ENCODE results near the gene LRRN2.
"Not testable (repeated sequence)": the region's sequence is repeated elsewhere in the genome, so short reads cannot be mapped to it uniquely, and the experiment has no call there.

Gene LRRN2

GRCh38 chr1:204574016-204574864, 111.3 kb downstream of the LRRN2 start:
- Mint-ChIP-seq H3K27me3 (ENCODE audit: low read depth) (peaks cover 23% of the 10 kb centered on the region), H3K4me3 (no peak overlapping the region), H3K27ac (peak overlapping the region in 2 of 3 experiments; percentile 32 to 46), H3K36me3 (ENCODE audit: low read depth) (no peaks in the 10 kb centered on the region), H3K9me3 (no peaks in the 10 kb centered on the region), H3K4me1 (peaks cover 37% of the 10 kb centered on the region)
- no peak for TF ChIP-seq CTCF (IDR thresholded peaks at IDR 0.05; ENCODE audit: unreplicated experiment in 3 of 3)

GRCh38 chr1:204572923-204573922, 112.3 kb downstream of the LRRN2 start:
- Mint-ChIP-seq H3K4me3 (no peak overlapping the region), H3K36me3 (ENCODE audit: low read depth) (no peaks in the 10 kb centered on the region), H3K27ac (no peak overlapping the region), H3K4me1 (peaks cover 38% of the 10 kb centered on the region), H3K27me3 (ENCODE audit: low read depth) (peaks cover 23% of the 10 kb centered on the region), H3K9me3 (no peaks in the 10 kb centered on the region)
- TF ChIP-seq CTCF (IDR thresholded peaks at IDR 0.05; ENCODE audit: unreplicated experiment in 3 of 3), result no peak

- no peak overlapping the region for H3K4me3 Mint-ChIP-seq
- no peak overlapping the region for H3K27ac Mint-ChIP-seq
- H3K27me3 Mint-ChIP-seq (ENCODE audit: low read depth), result peaks cover 17% of the 10 kb centered on the region
- no peaks in the 10 kb centered on the region for H3K36me3 Mint-ChIP-seq (ENCODE audit: low read depth)
- H3K9me3 Mint-ChIP-seq, result no peaks in the 10 kb centered on the region
- peaks cover 35% of the 10 kb centered on the region for H3K4me1 Mint-ChIP-seq
- TF ChIP-seq CTCF (IDR thresholded peaks at IDR 0.05; ENCODE audit: unreplicated experiment in 3 of 3), result no peak
Observed at GRCh38 chr1:204571631-204572030, 113.9 kb downstream of the LRRN2 start.

- Mint-ChIP-seq H3K27me3 (ENCODE audit: low read depth) (peaks cover 15% of the 10 kb centered on the region), H3K4me3 (no peak overlapping the region), H3K36me3 (ENCODE audit: low read depth) (no peaks in the 10 kb centered on the region), H3K27ac (no peak overlapping the region), H3K4me1 (peaks cover 36% of the 10 kb centered on the region), H3K9me3 (no peaks in the 10 kb centered on the region)
- no peak for TF ChIP-seq CTCF (IDR thresholded peaks at IDR 0.05; ENCODE audit: unreplicated experiment in 3 of 3)
Observed at GRCh38 chr1:204571128-204571527, 114.4 kb downstream of the LRRN2 start.

GRCh38 chr1:204570021-204570420, 115.5 kb downstream of the LRRN2 start:
- H3K36me3 Mint-ChIP-seq (ENCODE audit: low read depth); H3K9me3 Mint-ChIP-seq; H3K4me3 Mint-ChIP-seq; H3K27me3 Mint-ChIP-seq (ENCODE audit: low read depth); H3K27ac Mint-ChIP-seq: not testable (repeated sequence)
- H3K4me1 Mint-ChIP-seq, result peaks cover 32% of the 10 kb centered on the region

GRCh38 chr1:204569478-204569877, 116.1 kb downstream of the LRRN2 start:
- H3K27me3 Mint-ChIP-seq (ENCODE audit: low read depth), result peaks cover 3% of the 10 kb centered on the region
- peaks cover 26% of the 10 kb centered on the region for H3K4me1 Mint-ChIP-seq
- no peak for TF ChIP-seq CTCF (IDR thresholded peaks at IDR 0.05; ENCODE audit: unreplicated experiment in 3 of 3)
- H3K9me3 Mint-ChIP-seq, result no peaks in the 10 kb centered on the region
- no peak overlapping the region for H3K4me3 Mint-ChIP-seq
- no peaks in the 10 kb centered on the region for H3K36me3 Mint-ChIP-seq (ENCODE audit: low read depth)
- peak overlapping the region; percentile 9 to 36 (median 24) for H3K27ac Mint-ChIP-seq

Measured in nephron (organoid).